ENCODE measurements around the gene DPH3. TPM values are rescaled to one million over a fixed set of nuclear protein-coding genes. Genes with fewer than 3 reads are reported as not detected.

Gene DPH3
- 23.0 to 29.2 TPM (median 25.5 TPM) in 5 replicates for total RNA-seq (2022; extraction: Qiagen RNA extraction)

GRCh38 chr3:16264708-16265454 lies at the start of gene DPH3, which contains the start of gene OXNAD1:
Gene DPH3, minus strand, starts transcription at chr3:16264943. Its CDS starts 67 bp downstream, at chr3:16264876.
Gene OXNAD1, plus strand, starts transcription at chr3:16265212. Its CDS starts 5,741 bp downstream, at chr3:16270953.

Other genes with a start within 250 kb of the DPH3 start
- gene GALNT15, start 90.3 kb downstream of the DPH3 start, total RNA-seq (2022; extraction: Qiagen RNA extraction) = 0.05 to 0.18 TPM (median 0.15 TPM) in 5 replicates
- 7.5 to 8.8 TPM (median 8.5 TPM) in 5 replicates for gene OXNAD1, start 269 bp upstream of the DPH3 start, total RNA-seq (2022; extraction: Qiagen RNA extraction)
- 3.4 to 4.0 TPM (median 3.5 TPM) in 5 replicates for gene RFTN1, start 248.8 kb upstream of the DPH3 start, total RNA-seq (2022; extraction: Qiagen RNA extraction)

Measured in A549 treated with CORT108297 at 1 μM for 4 hours (cell line).